G401.6 (cell line): Measurements from ENCODE around the gene SLC25A3.
"Not testable (repeated sequence)": the region's sequence is repeated elsewhere in the genome, so short reads cannot be mapped to it uniquely, and the experiment has no call there.

ENCODE experiments used
- FAIRE-seq: peaks from 2 replicates; lab custom pipeline; 2012; peaks lifted over from hg19 to GRCh38; lab: Jason Lieb, UNC

Gene SLC25A3

GRCh38 chr12:98593351-98594049 is at the start of gene SLC25A3:
TSS of gene SLC25A3 (plus strand) at chr12:98593686. CDS start at chr12:98593979, 293 bp downstream.
- peak; percentile 89 for FAIRE-seq

GRCh38 chr12:98543701-98544100 is 49.8 kb upstream of the SLC25A3 start:
- FAIRE-seq = peak; percentile 53

DNA sequence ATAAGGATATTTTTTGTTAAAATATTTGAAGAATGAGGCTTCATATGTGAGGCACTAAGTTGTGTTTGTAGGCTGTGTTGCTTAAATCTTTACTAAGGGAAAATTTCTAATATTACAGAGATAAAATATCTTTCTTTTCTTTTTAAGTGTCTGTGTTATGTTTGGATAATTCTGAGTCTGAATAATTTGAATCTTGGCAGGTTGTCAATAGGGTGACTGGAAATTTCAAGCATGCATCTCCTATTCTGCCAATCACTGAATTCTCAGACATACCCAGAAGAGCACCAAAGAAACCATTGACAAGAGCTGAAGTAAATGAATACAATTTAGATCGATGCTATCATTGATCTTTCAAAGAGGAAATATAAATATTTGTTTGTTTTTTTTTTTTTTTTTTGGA is 48.7 kb upstream of the SLC25A3 start:
- no peak for FAIRE-seq

DNA sequence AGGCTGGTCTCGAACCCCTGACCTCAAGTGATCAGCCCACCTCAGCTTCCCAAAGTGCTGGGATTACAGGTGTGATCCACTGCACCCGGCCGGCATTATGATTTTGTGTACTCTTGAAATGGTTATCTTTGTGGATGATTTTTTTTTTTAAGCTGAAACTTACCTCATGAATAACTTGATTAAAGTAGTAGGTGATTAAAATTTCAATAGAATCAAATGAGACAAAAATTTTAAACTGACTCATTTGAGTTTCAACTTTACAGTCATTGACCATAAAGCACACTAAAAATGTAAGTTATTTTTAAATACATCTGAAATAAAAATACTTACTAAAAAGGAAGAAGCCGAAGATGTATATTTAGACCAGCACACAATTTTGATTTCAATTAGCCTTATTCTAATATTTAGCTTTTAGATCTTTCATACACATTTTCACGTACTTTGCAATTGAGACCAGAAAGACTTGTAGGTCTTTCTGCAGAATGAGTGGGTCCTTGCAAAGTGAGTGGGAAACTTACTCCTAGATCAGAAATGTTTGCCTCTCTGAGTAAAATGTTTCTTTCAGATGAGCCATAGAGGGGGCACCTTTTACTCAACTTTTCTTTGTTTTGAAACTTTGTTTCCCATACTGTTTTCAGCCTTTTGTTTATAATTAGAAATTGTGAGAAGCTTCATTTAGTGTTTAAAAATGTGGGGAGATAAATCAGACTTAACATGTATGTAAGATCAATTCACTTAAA is 43.9 kb upstream of the SLC25A3 start:
- peak; percentile 76 for FAIRE-seq

GRCh38 chr12:98551787-98552186 is 41.7 kb upstream of the SLC25A3 start:
- no peak for FAIRE-seq

DNA sequence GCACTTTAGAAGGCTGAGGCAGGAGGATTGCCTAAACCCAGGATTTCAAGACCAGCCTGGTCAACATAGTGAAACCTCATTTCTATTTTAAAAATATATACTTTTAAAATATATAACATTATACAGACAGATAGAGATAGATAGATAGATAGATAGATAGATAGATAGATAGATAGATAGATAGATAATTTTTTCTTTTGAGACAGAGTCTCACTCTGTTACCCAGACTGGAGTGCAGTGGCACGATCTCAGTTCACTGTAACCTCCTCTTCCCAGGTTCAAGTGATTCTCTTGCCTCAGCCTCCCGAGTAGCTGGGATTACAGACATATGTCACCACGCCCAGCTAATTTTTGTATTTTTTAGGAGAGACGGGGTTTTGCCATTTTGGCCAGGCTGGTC is 35.4 kb upstream of the SLC25A3 start:
- FAIRE-seq = peak; percentile 25

DNA sequence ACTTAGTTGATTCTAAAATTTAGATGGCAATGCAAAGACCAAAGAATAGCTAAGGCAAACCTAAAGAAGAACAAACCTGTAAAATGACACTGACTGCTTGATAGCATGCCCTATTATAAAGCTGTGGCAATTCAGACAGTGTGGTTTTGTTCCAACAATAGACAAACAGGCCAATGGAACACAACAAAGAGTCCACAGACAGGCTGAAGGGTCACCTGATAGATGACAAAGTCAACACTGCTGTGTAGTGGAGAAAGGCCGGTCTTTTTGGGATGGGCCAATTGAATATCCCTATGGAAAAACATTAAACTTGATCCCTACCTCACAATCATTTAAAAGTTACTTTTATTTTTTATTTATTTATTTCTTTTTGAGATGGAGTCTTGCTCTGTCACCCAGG is 33.8 kb upstream of the SLC25A3 start:
- FAIRE-seq = no peak

DNA sequence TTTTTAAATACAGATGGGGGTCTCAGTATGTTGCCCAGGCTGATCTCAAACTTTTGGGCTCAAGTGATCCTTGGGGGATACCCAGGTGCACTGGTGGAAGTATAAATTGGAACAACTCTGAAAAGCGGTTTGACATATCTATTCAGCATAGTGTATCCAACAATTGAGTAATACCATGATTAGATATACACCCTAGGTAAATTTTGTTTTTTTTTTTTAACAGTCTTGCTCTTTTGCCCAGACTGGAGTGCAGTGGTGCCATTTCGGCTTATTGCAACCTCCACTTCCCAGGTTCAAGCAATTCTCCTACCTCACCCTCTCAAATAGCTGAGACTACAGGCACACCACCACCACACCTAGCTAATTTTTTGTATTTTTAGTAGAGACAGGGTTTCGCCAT is 31.6 kb upstream of the SLC25A3 start:
- FAIRE-seq = no peak

GRCh38 chr12:98572010-98572409 is 21.5 kb upstream of the SLC25A3 start:
- FAIRE-seq = no peak

GRCh38 chr12:98574110-98574509 is 19.4 kb upstream of the SLC25A3 start:
- FAIRE-seq = no peak

DNA sequence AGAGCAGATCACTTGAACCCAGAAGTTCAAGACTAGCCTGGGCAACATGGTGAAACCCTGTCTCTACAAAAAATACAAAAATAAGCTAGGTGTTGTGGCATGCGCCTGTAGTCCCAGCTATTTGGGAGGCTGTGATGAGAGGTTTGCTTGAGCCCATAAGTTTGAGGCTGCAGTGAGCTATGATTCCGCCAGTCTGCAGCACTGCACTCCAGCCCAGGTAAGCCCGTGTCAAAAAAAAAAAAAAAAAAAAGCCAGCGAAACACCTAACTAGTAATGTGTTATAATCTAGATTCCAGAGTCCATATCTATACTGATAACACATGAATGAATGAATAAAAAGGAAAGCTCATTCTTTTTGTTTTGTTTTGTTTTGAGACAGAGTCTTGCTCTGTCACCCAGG is 18.5 kb upstream of the SLC25A3 start:
- no peak for FAIRE-seq

DNA sequence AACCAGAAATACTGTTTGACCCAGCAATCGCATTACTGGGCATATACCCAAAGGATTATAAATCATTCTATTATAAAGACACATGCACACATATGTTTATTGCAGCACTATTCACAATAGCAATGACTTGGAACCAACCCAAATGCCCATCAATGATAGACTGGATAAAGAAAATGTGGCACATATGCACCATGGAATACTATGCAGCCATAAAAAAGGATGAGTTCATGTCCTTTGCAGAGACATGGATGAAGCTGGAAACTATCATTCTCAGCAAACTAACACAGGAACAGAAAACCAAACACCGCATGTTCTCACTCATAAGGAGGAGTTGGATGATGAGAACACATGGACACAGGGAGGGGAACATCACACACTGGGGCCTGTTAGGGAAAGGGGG is 16.7 kb upstream of the SLC25A3 start:
- FAIRE-seq = not testable (repeated sequence)

DNA sequence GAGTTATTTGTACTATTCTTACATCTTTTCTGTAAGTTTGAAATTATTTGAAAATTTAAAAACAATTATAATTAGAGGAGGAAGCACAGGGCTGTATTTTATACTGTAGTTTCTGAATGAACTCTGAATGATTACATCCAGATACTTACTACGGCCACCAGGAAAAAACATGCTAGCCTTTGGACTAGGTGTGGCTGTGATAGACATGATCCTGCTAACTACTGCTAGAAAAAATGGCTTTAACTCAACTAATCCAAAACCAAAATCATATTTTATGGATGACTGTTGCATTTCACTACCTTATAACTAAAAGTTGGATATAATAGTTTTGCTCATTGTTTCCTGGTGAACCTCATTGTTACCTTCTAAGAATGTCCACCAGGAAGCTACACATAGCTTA is 15.1 kb upstream of the SLC25A3 start:
- FAIRE-seq = no peak

- no peak for FAIRE-seq
Measured at GRCh38 chr12:98578821-98579220, 14.7 kb upstream of the SLC25A3 start.

GRCh38 chr12:98579347-98579746 is 14.1 kb upstream of the SLC25A3 start:
- FAIRE-seq = no peak

- no peak for FAIRE-seq
Measured at GRCh38 chr12:98579835-98580234, 13.7 kb upstream of the SLC25A3 start.

DNA sequence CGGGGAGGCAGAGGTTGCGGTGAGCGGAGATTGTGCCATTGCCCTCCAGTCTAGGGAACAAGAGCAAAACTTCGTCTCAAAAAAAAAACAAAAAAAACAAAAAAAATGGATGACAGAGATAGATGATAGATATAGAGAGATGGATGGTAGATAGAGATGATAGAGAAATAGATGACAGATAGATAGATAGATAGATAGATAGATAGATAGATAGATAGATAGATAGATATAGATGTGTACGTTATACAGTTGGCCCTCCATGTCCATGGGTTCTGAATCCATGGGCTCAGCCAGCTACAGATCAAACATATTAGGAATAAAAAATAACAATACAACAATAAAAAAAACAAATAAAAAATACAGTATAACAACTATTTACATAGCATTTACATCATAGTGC is 12.8 kb upstream of the SLC25A3 start:
- no peak for FAIRE-seq

- no peak for FAIRE-seq
Measured at GRCh38 chr12:98581101-98581500, 12.4 kb upstream of the SLC25A3 start.

DNA sequence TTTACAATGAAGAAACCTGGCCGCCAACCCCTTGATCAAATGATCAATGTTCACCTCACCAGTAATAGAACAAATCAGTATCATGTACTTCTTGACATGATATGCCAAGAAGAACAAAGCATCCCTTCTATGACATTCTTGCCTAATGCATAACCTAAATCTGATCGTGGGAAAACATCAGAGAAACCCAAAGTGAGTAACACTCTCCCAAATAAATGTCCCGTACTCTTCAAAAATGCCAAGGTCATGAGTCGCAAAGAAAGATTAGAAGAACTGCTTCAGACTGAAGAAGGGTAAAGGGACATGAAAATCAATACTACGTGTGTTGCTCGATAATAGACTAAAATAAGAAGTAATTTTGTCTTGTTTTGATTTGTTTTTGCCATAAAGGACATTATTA is 11.4 kb upstream of the SLC25A3 start:
- FAIRE-seq = no peak

- no peak for FAIRE-seq
Measured at GRCh38 chr12:98587084-98587483, 6.4 kb upstream of the SLC25A3 start.

DNA sequence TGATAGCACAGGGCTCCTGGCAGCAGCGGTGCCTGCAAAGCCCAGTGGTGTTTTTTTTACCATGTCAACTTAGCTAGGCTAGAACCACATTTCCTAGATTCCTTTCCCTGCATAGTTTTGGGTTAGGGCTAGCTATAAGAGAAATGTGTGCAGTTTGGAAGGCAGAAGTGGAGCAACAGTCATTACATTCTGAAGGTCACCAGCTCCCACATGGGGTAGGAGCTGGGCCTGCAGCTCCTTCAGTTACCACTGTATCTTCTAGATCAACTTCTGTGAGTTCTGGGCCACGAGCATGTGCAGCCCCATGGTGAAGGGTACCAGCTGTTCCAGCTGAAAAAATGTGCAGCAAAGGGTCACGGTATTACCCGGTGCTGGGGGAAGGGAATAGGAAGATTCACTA is 2.3 kb upstream of the SLC25A3 start:
- FAIRE-seq = no peak

DNA sequence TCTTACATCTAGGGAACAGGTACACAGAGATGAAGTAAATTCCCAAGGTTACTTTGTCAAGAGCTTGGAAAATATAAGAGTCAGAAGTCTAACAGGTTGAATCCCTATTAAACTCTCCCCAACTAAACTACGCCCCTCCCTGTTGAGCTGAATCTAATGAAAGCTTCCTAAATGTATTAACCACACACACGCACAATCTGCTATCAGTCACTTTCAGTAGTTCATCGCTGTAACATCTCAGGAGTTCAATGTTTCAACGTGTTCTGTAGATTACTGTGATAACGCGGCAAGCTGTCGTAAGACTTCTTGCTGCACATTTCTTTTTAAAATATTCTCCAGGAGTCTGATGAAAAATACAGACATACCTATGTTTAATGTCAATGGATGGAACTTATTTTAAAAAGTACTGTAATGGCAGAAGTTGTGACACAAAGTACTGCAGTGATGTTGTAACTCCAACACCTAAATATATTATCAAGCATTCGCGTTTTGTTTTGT is 612 bp upstream of the SLC25A3 start:
- no peak for FAIRE-seq

DNA sequence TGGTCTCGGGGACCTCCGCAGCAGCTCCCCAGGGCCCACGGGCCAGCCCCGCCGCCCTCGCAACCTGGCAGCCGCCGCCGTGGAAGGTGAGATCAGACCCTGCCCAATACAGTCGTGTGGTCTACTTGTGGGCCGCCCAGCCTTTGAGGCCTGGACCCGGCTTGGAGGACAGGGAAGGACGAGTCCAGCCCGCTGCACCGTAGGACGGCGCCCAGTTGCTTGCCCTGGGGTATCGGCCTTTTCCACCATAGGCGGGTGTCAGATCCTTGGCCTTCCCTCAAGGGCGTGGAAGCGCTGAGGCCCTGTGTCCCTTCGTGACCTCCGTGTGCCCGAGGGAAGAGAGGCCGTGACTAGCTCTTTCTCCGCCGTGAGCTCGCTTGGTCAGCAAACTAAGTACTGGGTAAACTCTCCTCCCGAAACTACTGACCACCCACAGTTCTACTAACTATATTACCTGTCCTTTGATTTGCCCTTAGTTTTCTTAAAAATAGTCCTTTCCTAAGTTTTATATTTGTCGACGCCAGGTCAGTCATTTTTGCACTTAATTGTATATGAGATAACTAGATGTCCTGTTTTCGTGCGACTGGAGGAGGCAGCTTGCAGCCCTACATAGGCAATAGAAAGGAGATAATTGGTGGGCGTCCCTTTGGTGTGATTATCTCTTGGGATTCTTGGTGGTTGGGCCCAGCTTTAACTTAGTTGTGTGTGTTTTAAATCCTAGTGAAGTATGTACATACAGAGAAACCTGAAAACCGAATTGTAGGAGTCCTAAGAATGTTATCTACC is 757 bp downstream of the SLC25A3 start:
- FAIRE-seq = no peak
